Measurements from ENCODE around the gene PHACTR4. TPM values are rescaled to one million over a fixed set of nuclear protein-coding genes. Genes with fewer than 3 reads are reported as not detected.

Gene PHACTR4
- total RNA-seq, 1 experiment from 2014 or later = 35.5 TPM

DNA sequence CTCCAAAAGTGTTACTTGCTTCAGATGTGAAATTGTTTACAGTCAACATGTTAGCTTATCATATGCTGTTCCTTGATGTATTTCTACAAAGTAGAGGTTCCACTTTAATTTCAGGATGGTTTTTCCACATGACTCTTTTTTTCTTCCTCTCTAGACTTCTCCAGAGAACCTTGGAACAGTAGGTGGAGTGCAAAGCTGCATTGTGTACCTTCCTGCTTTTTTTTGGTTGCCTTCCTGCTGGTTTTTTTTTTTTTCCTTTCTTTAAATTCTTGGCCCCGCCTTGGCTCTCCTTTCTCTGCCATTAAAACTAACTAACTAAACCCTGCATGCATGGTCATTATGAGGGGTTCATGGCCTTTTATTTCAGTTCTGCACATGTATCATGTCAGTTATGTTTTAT lies 88.1 kb downstream of the PHACTR4 start:
- H3K27ac Mint-ChIP-seq (ENCODE audit: unreplicated experiment) = no peak overlapping the region

DNA sequence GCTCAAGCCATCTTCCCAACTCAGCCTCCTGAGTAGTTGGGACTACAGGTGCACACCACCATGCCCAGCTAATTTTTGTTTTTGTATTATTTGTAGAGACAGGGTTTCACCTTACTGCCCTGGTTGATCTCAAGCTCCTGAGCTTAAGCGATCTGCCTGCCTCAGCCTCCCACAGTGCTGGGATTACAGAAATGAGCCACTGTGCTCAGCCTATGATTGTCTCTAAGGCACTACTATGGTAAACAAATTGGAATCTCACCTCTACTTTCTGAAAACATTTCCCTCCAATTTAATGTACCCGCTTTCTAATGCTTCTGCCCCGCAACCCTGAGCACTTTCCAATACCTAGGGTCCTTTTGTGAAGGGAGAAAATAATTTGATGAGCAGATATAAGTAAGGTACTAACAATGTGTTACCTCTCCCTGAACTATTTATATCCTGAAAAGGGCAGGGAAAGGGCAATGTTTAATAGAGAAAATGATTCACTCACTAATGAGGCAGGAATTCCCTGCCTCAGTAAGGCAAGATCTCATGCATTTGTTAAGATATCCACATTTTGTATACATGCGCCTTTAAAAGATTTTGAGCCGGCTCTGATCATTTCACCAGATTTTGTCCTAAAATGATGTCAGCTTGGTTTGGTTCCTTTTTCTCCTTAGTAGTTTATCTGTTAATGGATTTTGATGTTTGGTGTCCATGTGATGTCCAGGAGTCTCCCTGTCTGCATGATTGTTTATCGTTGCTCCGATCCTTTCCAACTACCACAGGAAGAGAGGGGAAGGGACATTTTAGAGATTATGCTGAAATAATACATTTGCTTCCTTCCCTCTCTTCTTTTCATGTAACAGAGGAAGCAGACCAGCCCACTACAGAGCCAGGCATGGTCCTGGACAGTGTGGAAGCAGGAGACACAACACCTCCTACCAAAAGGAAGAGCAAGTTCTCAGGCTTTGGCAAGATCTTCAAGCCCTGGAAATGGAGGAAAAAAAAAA lies 89.0 kb downstream of the PHACTR4 start:
- Histone ChIP-seq H3K4me1 (no peaks in the 10 kb centered on the region), H3K9me3 (no peaks in the 10 kb centered on the region), H3K27me3 (replicated peaks; ENCODE audit: control insufficient read depth, insufficient read depth, low read length) (no peaks in the 10 kb centered on the region), H3K4me3 (ENCODE audit: low read depth, low read length) (no peak overlapping the region), H3K36me3 (ENCODE audit: control insufficient read depth, insufficient read depth, low read length) (no peaks in the 10 kb centered on the region)
- TF ChIP-seq CTCF (IDR thresholded peaks at IDR 0.05; ENCODE audit: insufficient read depth in 1 of 2, low read depth in 1 of 2, low read length in 1 of 2, severe bottlenecking in 1 of 2, unreplicated experiment in 1 of 2) = no peak
- intact Hi-C loops (cut with micrococcal nuclease; ENCODE audit: unreplicated experiment) = no loop called here
- Mint-ChIP-seq H3K9me3 (ENCODE audit: unreplicated experiment) (no peaks in the 10 kb centered on the region), H3K27ac (ENCODE audit: unreplicated experiment) (no peak overlapping the region), H3K27me3 (ENCODE audit: insufficient read depth, unreplicated experiment) (no peaks in the 10 kb centered on the region), H3K4me1 (ENCODE audit: low read depth, unreplicated experiment) (no peaks in the 10 kb centered on the region), H3K4me3 (ENCODE audit: unreplicated experiment) (no peak overlapping the region), H3K36me3 (ENCODE audit: insufficient read depth, unreplicated experiment) (peaks cover 7% of the 10 kb centered on the region)
- POLR2A ChIA-PET = no interaction called here
- DNase-seq = no peak
- CTCF ChIA-PET = no interaction called here
- BruUV-seq (replicated peaks) = no TSS peak

More for the DNA sequence above, 88.1 kb downstream of the PHACTR4 start:
- POLR2A ChIA-PET = no interaction called here
- Mint-ChIP-seq H3K27me3 (ENCODE audit: insufficient read depth, unreplicated experiment) (no peaks in the 10 kb centered on the region), H3K36me3 (ENCODE audit: insufficient read depth, unreplicated experiment) (peaks cover 7% of the 10 kb centered on the region), H3K9me3 (ENCODE audit: unreplicated experiment) (no peaks in the 10 kb centered on the region), H3K4me3 (ENCODE audit: unreplicated experiment) (no peak overlapping the region), H3K4me1 (ENCODE audit: low read depth, unreplicated experiment) (no peaks in the 10 kb centered on the region)
- H3K27me3 ChIP-seq (replicated peaks; ENCODE audit: control insufficient read depth, insufficient read depth, low read length) = no peaks in the 10 kb centered on the region
- no TSS peak for BruUV-seq (replicated peaks)
- no peaks in the 10 kb centered on the region for H3K36me3 ChIP-seq (ENCODE audit: control insufficient read depth, insufficient read depth, low read length)
- CTCF ChIA-PET = no interaction called here
- no peak for TF ChIP-seq CTCF (IDR thresholded peaks at IDR 0.05; ENCODE audit: insufficient read depth in 1 of 2, low read depth in 1 of 2, low read length in 1 of 2, severe bottlenecking in 1 of 2, unreplicated experiment in 1 of 2)
- DNase-seq = no peak
- H3K9me3 ChIP-seq = no peaks in the 10 kb centered on the region
- H3K4me1 ChIP-seq = no peaks in the 10 kb centered on the region
- no peak overlapping the region for H3K4me3 ChIP-seq (ENCODE audit: low read depth, low read length)
- intact Hi-C loops (cut with micrococcal nuclease; ENCODE audit: unreplicated experiment) = no loop called here

DNA sequence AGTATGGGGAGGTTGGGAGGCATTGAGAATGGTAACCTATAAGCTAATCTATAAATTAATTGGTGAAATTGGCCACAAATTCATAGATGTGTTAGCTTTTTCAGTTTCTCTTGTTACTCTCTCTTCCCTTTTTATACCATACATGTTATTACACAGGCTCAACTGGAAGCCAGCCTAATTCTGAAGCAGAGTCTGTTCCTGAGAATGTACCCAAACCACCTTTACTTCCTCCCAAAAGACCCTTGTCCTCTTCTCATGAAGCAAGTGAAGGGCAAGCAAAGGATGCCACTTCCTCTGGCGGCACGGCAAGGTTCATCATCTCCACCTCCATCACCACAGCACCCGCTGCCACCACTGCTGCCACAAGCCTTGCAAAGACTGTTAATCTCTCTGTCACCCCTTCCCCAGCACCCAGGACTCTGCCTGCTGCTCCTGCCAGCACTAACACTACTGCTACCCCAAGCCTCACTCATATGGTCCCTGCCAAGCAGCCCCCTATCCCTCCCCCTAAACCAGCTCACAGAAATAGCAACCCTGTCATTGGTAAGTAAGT lies 96.8 kb downstream of the PHACTR4 start:
- Histone ChIP-seq H3K9me3 (no peaks in the 10 kb centered on the region), H3K27me3 (replicated peaks; ENCODE audit: control insufficient read depth, insufficient read depth, low read length) (no peaks in the 10 kb centered on the region), H3K36me3 (ENCODE audit: control insufficient read depth, insufficient read depth, low read length) (no peaks in the 10 kb centered on the region), H3K4me3 (ENCODE audit: low read depth, low read length) (no peak overlapping the region), H3K4me1 (no peaks in the 10 kb centered on the region)
- Mint-ChIP-seq H3K4me1 (ENCODE audit: low read depth, unreplicated experiment) (no peaks in the 10 kb centered on the region), H3K9me3 (ENCODE audit: unreplicated experiment) (no peaks in the 10 kb centered on the region), H3K4me3 (ENCODE audit: unreplicated experiment) (no peak overlapping the region), H3K27ac (ENCODE audit: unreplicated experiment) (no peak overlapping the region), H3K27me3 (ENCODE audit: insufficient read depth, unreplicated experiment) (no peaks in the 10 kb centered on the region), H3K36me3 (ENCODE audit: insufficient read depth, unreplicated experiment) (peaks cover 30% of the 10 kb centered on the region)
- no TSS peak for BruUV-seq (replicated peaks)
- DNase-seq = no peak
- CTCF ChIA-PET = interaction anchor here (0.6 kb wide), 1 partner anchor 706 kb away, joined by 3 read pairs; no protein-coding TSS in a partner anchor
- POLR2A ChIA-PET = no interaction called here
- intact Hi-C loops (cut with micrococcal nuclease; ENCODE audit: unreplicated experiment) = no loop called here
- no peak for TF ChIP-seq CTCF (IDR thresholded peaks at IDR 0.05; ENCODE audit: insufficient read depth in 1 of 2, low read depth in 1 of 2, low read length in 1 of 2, severe bottlenecking in 1 of 2, unreplicated experiment in 1 of 2)

All from Caco-2 (cell line).